GM23338 (cell line): ENCODE measurements around the gene PKHD1. TPM values are rescaled to one million over a fixed set of nuclear protein-coding genes. Genes with fewer than 3 reads are reported as not detected.

Experiments used
- ATAC-seq: fragments of 200-7000 bp; cut with Tn5 transposase; 3 replicates; pipeline ENCODE4 v1.9.1; 2020
- DNase-seq: peaks from one replicate; pipeline ENCODE4 v3.0.0-alpha.2; 2015; ENCODE audit warnings: low spot score
- H2AFZ ChIP-seq: fragments of 200-600 bp; sonication (generic); 2 replicates; pipeline ENCODE4 v1.8.0; 2016; ENCODE audit warnings: antibody characterized with exemption, mild to moderate bottlenecking, moderate library complexity
- H3F3A ChIP-seq: fragments of 200-600 bp; sonication (generic); replicated peaks from 2 replicates; pipeline ENCODE4 v1.8.0; 2017; ENCODE audit warnings: antibody characterized with exemption, mixed run types, low read depth
- H3K27ac ChIP-seq: fragments of 200-600 bp; sonication (generic); 2 replicates; pipeline ENCODE4 v1.6.1; 2016; ENCODE audit warnings: low read depth
- H3K27me3 ChIP-seq: fragments of 200-600 bp; sonication (generic); 2 replicates; pipeline ENCODE4 v1.8.0; 2016; ENCODE audit warnings: mild to moderate bottlenecking, mixed run types, moderate library complexity; ENCODE audit not compliant: insufficient read depth
- H3K36me3 ChIP-seq: fragments of 200-600 bp; sonication (generic); 2 replicates; pipeline ENCODE4 v1.8.0; 2016; ENCODE audit warnings: mild to moderate bottlenecking; ENCODE audit not compliant: insufficient read depth
- H3K4me1 ChIP-seq: fragments of 200-600 bp; sonication (generic); 2 replicates; pipeline ENCODE4 v1.8.0; 2016; ENCODE audit warnings: mild to moderate bottlenecking, moderate library complexity; ENCODE audit not compliant: insufficient read depth
- H3K4me2 ChIP-seq: fragments of 200-600 bp; sonication (generic); 2 replicates; pipeline ENCODE4 v1.7.1; 2017; ENCODE audit warnings: mixed run types
- H3K4me3 ChIP-seq: fragments of 200-600 bp; sonication (generic); 2 replicates; pipeline ENCODE4 v1.6.1; 2016; ENCODE audit warnings: mixed run types
- H3K79me2 ChIP-seq: fragments of 200-600 bp; sonication (generic); replicated peaks from 2 replicates; pipeline ENCODE4 v1.8.0; 2017; ENCODE audit warnings: mild to moderate bottlenecking; ENCODE audit not compliant: insufficient read depth
- H3K9me2 ChIP-seq: fragments of 200-600 bp; sonication (generic); 2 replicates; pipeline ENCODE4 v1.8.0; 2017; ENCODE audit not compliant: insufficient read depth
- H4K20me1 ChIP-seq: fragments of 200-600 bp; sonication (generic); replicated peaks from 2 replicates; pipeline ENCODE4 v1.8.0; 2017; ENCODE audit warnings: mild to moderate bottlenecking; ENCODE audit not compliant: insufficient read depth
- H3K27ac Mint-ChIP-seq: 2 replicates; pipeline ENCODE4 v1.8.0; 2020; ENCODE audit warnings: inconsistent platforms, mild to moderate bottlenecking, moderate library complexity, mixed read lengths
- H3K27me3 Mint-ChIP-seq: 3 replicates; pipeline ENCODE4 v1.8.0; 2022; ENCODE audit warnings: low read depth, mild to moderate bottlenecking, moderate library complexity, mixed read lengths, inconsistent platforms; ENCODE audit not compliant: insufficient read depth, poor library complexity
- H3K36me3 Mint-ChIP-seq: 3 replicates; pipeline ENCODE4 v1.8.0; 2021; ENCODE audit warnings: low read depth, mild to moderate bottlenecking, inconsistent platforms, moderate library complexity, mixed read lengths
- H3K4me1 Mint-ChIP-seq: 3 replicates; pipeline ENCODE4 v1.8.0; 2020; ENCODE audit warnings: mild to moderate bottlenecking, inconsistent platforms, mixed read lengths
- H3K4me3 Mint-ChIP-seq: 3 replicates; pipeline ENCODE4 v1.8.0; 2021; ENCODE audit warnings: moderate library complexity, mild to moderate bottlenecking, inconsistent platforms, mixed read lengths
- H3K9me3 Mint-ChIP-seq: 3 replicates; pipeline ENCODE4 v1.8.0; 2020; ENCODE audit warnings: moderate library complexity, mild to moderate bottlenecking, inconsistent platforms, mixed read lengths
- EZH2phosphoT487 ChIP-seq: fragments of 200-600 bp; sonication (generic); IDR thresholded peaks from one replicate; pipeline ENCODE4 v1.8.1; 2018; ENCODE audit warnings: antibody characterized with exemption; ENCODE audit not compliant: unreplicated experiment
- NANOG ChIP-seq: IDR thresholded peaks from 2 replicates; pipeline ENCODE4 v1.6.1; 2016; ENCODE audit warnings: antibody characterized with exemption, borderline replicate concordance
- POLR2AphosphoS5 ChIP-seq: IDR thresholded peaks from 2 replicates; pipeline ENCODE4 v1.6.1; 2016; ENCODE audit warnings: antibody characterized with exemption, low read depth
- STAT1 ChIP-seq: IDR thresholded peaks from one replicate; pipeline ENCODE4 v1.6.1; 2016; ENCODE audit warnings: antibody characterized with exemption; ENCODE audit not compliant: unreplicated experiment
- polyA plus RNA-seq: library from polyadenylated mRNA; unstranded; fragments of >200 nt; fragmentation: Nextera tagmentation; extraction: Ambion mirVana; gene quantifications from 2 replicates; pipeline ENCODE4 v1.2.1, GENCODE V29; 2016
- total RNA-seq: library from RNA; depleted of rRNA; stranded (reverse); fragments of >200 nt; shearing (Covaris generic); gene quantifications from 2 replicates; pipeline ENCODE4 v1.2.3, GENCODE V29; 2014
- TF ChIP-seq, protein P1 (sequence below): IDR thresholded peaks from one replicate; pipeline ENCODE4 v1.6.1; 2018; ENCODE audit warnings: antibody characterized with exemption; ENCODE audit not compliant: unreplicated experiment

The PKHD1 gene
- total and polyA plus RNA-seq, 2 experiments from 2014 or later, result 0.03 to 0.07 TPM

GRCh38 chr6:51775942-51776860 is 311.2 kb downstream of the PKHD1 start (continued):
- TF ChIP-seq, protein P1, sequence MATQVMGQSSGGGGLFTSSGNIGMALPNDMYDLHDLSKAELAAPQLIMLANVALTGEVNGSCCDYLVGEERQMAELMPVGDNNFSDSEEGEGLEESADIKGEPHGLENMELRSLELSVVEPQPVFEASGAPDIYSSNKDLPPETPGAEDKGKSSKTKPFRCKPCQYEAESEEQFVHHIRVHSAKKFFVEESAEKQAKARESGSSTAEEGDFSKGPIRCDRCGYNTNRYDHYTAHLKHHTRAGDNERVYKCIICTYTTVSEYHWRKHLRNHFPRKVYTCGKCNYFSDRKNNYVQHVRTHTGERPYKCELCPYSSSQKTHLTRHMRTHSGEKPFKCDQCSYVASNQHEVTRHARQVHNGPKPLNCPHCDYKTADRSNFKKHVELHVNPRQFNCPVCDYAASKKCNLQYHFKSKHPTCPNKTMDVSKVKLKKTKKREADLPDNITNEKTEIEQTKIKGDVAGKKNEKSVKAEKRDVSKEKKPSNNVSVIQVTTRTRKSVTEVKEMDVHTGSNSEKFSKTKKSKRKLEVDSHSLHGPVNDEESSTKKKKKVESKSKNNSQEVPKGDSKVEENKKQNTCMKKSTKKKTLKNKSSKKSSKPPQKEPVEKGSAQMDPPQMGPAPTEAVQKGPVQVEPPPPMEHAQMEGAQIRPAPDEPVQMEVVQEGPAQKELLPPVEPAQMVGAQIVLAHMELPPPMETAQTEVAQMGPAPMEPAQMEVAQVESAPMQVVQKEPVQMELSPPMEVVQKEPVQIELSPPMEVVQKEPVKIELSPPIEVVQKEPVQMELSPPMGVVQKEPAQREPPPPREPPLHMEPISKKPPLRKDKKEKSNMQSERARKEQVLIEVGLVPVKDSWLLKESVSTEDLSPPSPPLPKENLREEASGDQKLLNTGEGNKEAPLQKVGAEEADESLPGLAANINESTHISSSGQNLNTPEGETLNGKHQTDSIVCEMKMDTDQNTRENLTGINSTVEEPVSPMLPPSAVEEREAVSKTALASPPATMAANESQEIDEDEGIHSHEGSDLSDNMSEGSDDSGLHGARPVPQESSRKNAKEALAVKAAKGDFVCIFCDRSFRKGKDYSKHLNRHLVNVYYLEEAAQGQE, result no peak
- TF ChIP-seq STAT1 (no peak), POLR2AphosphoS5 (no peak), NANOG (no peak)

- Histone ChIP-seq H3K9me2 (peaks cover 2% of the 10 kb centered on the region; the same call in 1 of the 2 replicates), H3K4me1 (no peaks in the 10 kb centered on the region), H3K79me2 (no peaks in the 10 kb centered on the region), H3K4me3 (no peak overlapping the region), H3K27me3 (no peaks in the 10 kb centered on the region), H3K4me2 (no peak overlapping the region), H3K27ac (no peak overlapping the region), H4K20me1 (no peaks in the 10 kb centered on the region), H3F3A (no peaks in the 10 kb centered on the region), H2AFZ (no peak overlapping the region), H3K36me3 (no peaks in the 10 kb centered on the region)
- ATAC-seq, result no peak
- Mint-ChIP-seq H3K36me3 (no peaks in the 10 kb centered on the region), H3K4me1 (no peaks in the 10 kb centered on the region), H3K9me3 (peaks cover 8% of the 10 kb centered on the region; the same call in 1 of the 3 replicates), H3K4me3 (no peak overlapping the region), H3K27me3 (no peaks in the 10 kb centered on the region), H3K27ac (no peak overlapping the region)
- DNase-seq, result no peak
- TF ChIP-seq, protein P1, result no peak
- TF ChIP-seq POLR2AphosphoS5, result no peak
- no peak for TF ChIP-seq EZH2phosphoT487
Observed at GRCh38 chr6:51768087-51768486, 319.3 kb downstream of the PKHD1 start.
